ENCODE results near the gene PRR19.
"Not testable (repeated sequence)": the region's sequence is repeated elsewhere in the genome, so short reads cannot be mapped to it uniquely, and the experiment has no call there.

The PRR19 gene

GRCh38 chr19:42301646-42302203 lies at the start of gene PRR19:
TSS of gene PRR19 (plus strand) at chr19:42302132. CDS start at chr19:42309585, 7,453 bp downstream.
- no peak for DNase-seq (ENCODE audit: low spot score)

GRCh38 chr19:42252365-42253244 lies 49.3 kb upstream of the PRR19 start:
- DNase-seq (ENCODE audit: low spot score): peak; percentile 75

- peak; percentile 62 for DNase-seq (ENCODE audit: low spot score)
Measured at GRCh38 chr19:42253245-42254088, 48.5 kb upstream of the PRR19 start.

GRCh38 chr19:42254089-42254849 lies 47.7 kb upstream of the PRR19 start:
- peak; percentile 62 for DNase-seq (ENCODE audit: low spot score)

- peak; percentile 96 for DNase-seq (ENCODE audit: low spot score)
Measured at GRCh38 chr19:42254850-42255765, 46.8 kb upstream of the PRR19 start, which contains the start of gene ERF. TSS of gene ERF (minus strand) at chr19:42255128. CDS start at chr19:42254999, 129 bp downstream.

GRCh38 chr19:42255766-42256745 lies 45.9 kb upstream of the PRR19 start:
- peak; percentile 31 for DNase-seq (ENCODE audit: low spot score)

GRCh38 chr19:42257842-42258241 lies 44.1 kb upstream of the PRR19 start:
- not testable (repeated sequence) for DNase-seq (ENCODE audit: low spot score)

- no peak for DNase-seq (ENCODE audit: low spot score)
Measured at GRCh38 chr19:42261763-42262162, 40.2 kb upstream of the PRR19 start.

- not testable (repeated sequence) for DNase-seq (ENCODE audit: low spot score)
Measured at GRCh38 chr19:42266105-42266504, 35.8 kb upstream of the PRR19 start.

- DNase-seq (ENCODE audit: low spot score): not testable (repeated sequence)
Measured at GRCh38 chr19:42266928-42267603, 34.9 kb upstream of the PRR19 start.

- DNase-seq (ENCODE audit: low spot score): no peak
Measured at GRCh38 chr19:42267644-42268141, 34.2 kb upstream of the PRR19 start.

- DNase-seq (ENCODE audit: low spot score): peak; percentile 95
Measured at GRCh38 chr19:42268142-42268703, 33.7 kb upstream of the PRR19 start.

- DNase-seq (ENCODE audit: low spot score): peak; percentile 97
Measured at GRCh38 chr19:42268704-42269477, 33.0 kb upstream of the PRR19 start, which contains the start of gene CIC. TSS of gene CIC (plus strand) at chr19:42269252. CDS start at chr19:42271784, 2,532 bp downstream.

GRCh38 chr19:42269478-42270345 lies 32.2 kb upstream of the PRR19 start:
- no peak for DNase-seq (ENCODE audit: low spot score)

- peak; percentile 81 for DNase-seq (ENCODE audit: low spot score)
Measured at GRCh38 chr19:42270346-42271044, 31.4 kb upstream of the PRR19 start.

- DNase-seq (ENCODE audit: low spot score): no peak
Measured at GRCh38 chr19:42271045-42271419, 30.9 kb upstream of the PRR19 start.

Data from AG08396 (cell line).